ENCODE measurements around the gene FBLN2.

FBLN2 gene

DNA sequence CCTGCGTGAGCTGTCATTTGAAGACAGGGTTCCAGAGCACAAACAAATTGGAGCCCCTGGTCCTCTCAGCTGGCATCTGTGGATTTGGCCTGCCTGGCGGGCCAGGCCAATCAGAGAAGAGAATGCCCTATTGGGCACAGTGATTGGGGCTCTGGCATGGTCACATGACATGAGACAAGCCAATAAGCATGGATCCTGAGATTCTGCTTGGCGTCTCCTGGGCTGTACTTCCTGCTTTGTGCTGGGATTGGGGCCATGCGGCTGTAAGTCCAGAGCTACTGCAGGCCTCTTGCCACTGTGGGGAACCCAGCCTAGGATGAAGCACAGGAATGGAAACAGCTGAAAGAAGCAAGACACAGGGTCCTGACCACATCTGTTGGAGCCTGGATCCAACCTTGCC is 121.4 kb downstream of the FBLN2 start:
- Histone ChIP-seq H3K9ac (ENCODE audit: low read length) (no peak overlapping the region), H3K4me3 (ENCODE audit: low read length) (no peak overlapping the region), H3K9me3 (ENCODE audit: control insufficient read depth, low read length) (peaks cover 5% of the 10 kb centered on the region), H3K27me3 (replicated peaks; ENCODE audit: control insufficient read depth, insufficient read depth, low read length) (peaks cover 61% of the 10 kb centered on the region), H3K4me1 (ENCODE audit: control insufficient read depth, insufficient read depth, low read length) (no peaks in the 10 kb centered on the region), H3K36me3 (ENCODE audit: control insufficient read depth, insufficient read depth, low read length, severe bottlenecking) (no peaks in the 10 kb centered on the region)
- no peak for DNase-seq (ENCODE audit: low read depth)

DNA sequence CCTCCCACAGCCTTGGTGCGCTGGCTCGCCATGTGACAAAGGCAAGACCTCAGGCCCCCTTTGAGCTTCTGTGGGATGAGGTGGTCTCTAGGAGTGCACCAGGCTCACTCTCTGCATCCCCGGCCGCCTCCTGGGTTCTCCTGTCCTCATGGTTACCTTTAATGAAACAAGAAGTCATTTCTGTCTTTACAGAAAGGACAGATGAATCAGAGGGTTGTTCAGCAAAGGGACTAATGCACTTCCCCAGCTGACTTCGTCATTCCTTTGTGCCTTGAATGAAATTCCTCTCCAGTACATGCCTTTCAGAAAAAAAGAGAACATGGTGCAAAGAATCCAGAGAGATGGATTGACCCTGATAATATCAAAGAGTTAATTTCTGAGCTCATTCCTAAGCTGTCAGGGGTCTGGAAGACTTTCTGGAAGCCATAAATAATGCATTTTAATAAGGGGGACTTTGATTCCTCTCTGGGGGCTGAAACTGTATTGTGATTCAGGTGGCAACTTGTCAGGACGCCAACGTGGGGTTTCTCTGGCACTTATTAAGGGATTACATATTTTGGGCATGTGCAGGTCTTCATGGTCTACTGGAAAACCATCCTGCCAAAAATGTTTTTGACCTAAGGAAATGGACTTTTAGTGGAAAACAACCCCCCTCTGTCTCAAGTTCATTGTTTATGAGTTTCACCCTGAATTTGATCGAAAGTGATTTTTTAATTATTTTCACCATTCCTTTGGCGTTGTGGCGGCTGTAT is 122.7 kb downstream of the FBLN2 start:
- H3K4me3 ChIP-seq (ENCODE audit: low read length) = no peak overlapping the region
- H3K36me3 ChIP-seq (ENCODE audit: control insufficient read depth, insufficient read depth, low read length, severe bottlenecking) = no peaks in the 10 kb centered on the region
- DNase-seq (ENCODE audit: low read depth) = peak; percentile 18
- H3K9me3 ChIP-seq (ENCODE audit: control insufficient read depth, low read length) = peaks cover 5% of the 10 kb centered on the region
- no peak overlapping the region for H3K9ac ChIP-seq (ENCODE audit: low read length)
- H3K4me1 ChIP-seq (ENCODE audit: control insufficient read depth, insufficient read depth, low read length) = no peaks in the 10 kb centered on the region
- H3K27me3 ChIP-seq (replicated peaks; ENCODE audit: control insufficient read depth, insufficient read depth, low read length) = peaks cover 52% of the 10 kb centered on the region

DNA sequence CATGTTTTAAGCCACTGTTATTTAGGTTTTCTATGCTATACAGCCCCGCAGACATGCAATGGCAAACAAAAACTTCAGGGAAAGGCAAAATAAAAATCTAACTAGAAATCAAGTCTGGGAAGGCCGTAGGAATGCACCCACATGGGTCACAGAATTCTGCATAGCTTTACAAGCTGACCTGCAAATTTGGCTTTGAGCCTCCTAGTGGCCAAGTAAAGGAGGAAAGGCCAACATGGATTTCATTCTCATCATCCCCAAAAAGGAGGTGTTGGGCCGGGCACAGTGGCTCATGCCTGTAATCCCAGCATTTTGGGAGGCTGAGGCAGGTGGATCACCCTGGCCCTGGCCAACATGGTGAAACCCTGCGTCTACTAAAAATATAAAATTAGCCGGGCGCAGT is 124.3 kb downstream of the FBLN2 start:
- Histone ChIP-seq H3K9me3 (ENCODE audit: control insufficient read depth, low read length) (peaks cover 5% of the 10 kb centered on the region), H3K4me1 (ENCODE audit: control insufficient read depth, insufficient read depth, low read length) (no peaks in the 10 kb centered on the region), H3K9ac (ENCODE audit: low read length) (no peak overlapping the region), H3K36me3 (ENCODE audit: control insufficient read depth, insufficient read depth, low read length, severe bottlenecking) (no peaks in the 10 kb centered on the region), H3K27me3 (replicated peaks; ENCODE audit: control insufficient read depth, insufficient read depth, low read length) (peaks cover 53% of the 10 kb centered on the region), H3K4me3 (ENCODE audit: low read length) (no peak overlapping the region)
- no peak for DNase-seq (ENCODE audit: low read depth)

DNA sequence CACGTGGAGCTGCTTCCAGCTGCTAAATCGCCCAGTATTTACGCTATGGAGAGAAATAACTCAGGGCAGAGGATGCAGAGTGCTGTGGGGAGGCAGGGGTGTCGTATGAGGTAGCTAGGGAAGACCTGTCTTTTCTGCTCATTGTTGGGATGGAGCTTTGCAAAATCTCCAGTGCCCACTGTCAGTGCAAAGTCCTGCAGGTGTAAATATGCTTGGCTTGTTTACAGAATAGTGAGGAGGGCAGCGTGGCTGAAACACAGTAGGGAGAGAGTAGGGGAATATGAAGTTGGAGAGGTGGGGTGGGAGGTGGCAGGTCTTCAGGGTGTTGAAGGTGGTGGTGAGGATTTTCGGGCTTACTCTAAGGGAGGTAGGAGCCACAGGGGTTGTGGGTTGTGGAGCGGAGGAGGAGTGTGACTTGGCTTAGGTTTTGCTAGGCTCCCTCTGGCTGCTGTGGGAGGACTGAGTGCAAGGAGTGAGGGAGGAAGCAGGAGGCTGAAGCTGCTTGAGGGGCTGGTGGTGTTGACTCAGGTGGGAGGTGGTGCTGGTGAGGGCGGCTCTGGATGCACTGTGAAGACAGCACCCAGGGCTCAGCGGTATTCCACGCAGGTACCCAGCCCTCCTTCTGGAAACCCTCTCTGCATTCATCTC is 125.7 kb downstream of the FBLN2 start:
- DNase-seq (ENCODE audit: low read depth) = no peak
- Histone ChIP-seq H3K4me3 (ENCODE audit: low read length) (no peak overlapping the region), H3K4me1 (ENCODE audit: control insufficient read depth, insufficient read depth, low read length) (no peaks in the 10 kb centered on the region), H3K9ac (ENCODE audit: low read length) (no peak overlapping the region), H3K9me3 (ENCODE audit: control insufficient read depth, low read length) (peaks cover 5% of the 10 kb centered on the region), H3K27me3 (replicated peaks; ENCODE audit: control insufficient read depth, insufficient read depth, low read length) (peaks cover 43% of the 10 kb centered on the region), H3K36me3 (ENCODE audit: control insufficient read depth, insufficient read depth, low read length, severe bottlenecking) (no peaks in the 10 kb centered on the region)

DNA sequence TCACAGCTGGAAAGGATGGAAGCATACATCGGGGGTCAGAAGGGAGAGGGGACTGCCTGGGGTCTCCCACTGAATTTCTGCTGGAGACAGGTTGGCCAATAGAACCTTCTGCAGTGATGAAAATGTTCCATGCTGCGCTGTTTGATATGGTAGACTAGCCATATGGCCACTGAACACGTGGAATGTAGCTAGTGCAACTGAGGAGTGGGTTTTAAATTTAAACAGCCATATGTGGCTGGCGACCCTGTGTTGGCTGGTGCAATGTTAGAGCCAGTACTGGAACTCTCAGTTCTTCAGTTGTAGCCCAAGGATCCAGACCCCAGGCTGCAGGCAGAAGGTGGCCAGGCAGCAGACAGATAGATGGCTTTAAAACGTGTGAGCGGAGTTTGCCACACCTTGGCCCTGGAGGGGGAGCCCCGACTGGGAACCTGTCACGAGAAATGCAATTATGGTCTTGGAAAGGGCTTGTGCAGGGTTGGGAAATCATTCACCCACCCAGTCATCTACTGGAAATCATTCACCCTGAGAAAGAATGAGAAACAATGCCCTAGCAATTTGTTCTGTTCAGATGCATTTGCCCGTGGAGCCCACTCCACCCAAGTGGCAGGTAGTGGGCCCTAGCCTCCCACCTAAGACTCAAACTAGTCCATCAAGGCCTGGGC is 127.6 kb downstream of the FBLN2 start:
- no peaks in the 10 kb centered on the region for H3K36me3 ChIP-seq (ENCODE audit: control insufficient read depth, insufficient read depth, low read length, severe bottlenecking)
- no peak for DNase-seq (ENCODE audit: low read depth)
- H3K9me3 ChIP-seq (ENCODE audit: control insufficient read depth, low read length) = peaks cover 5% of the 10 kb centered on the region
- peaks cover 51% of the 10 kb centered on the region for H3K27me3 ChIP-seq (replicated peaks; ENCODE audit: control insufficient read depth, insufficient read depth, low read length)
- H3K4me3 ChIP-seq (ENCODE audit: low read length) = no peak overlapping the region
- no peak overlapping the region for H3K9ac ChIP-seq (ENCODE audit: low read length)
- no peaks in the 10 kb centered on the region for H3K4me1 ChIP-seq (ENCODE audit: control insufficient read depth, insufficient read depth, low read length)

DNA sequence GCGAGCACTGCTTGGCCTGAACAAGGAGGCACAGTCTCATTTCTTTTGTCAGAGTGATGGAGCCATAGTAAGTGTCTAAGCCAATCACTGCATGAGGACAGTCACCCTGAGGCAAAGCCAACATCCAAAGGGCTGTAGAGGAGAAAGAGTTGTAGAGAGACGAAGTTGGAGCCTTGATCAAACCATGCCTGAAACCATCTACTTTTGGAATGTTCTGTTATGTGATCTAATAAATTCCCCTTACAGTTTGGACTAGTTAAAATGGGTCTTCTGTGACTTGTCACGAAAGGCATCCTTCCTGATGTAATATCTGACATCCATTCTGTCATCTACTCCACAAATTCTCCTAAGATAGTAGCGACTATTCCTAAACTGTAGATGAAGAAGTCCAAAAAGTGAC is 128.3 kb downstream of the FBLN2 start:
- DNase-seq (ENCODE audit: low read depth) = no peak
- H3K9me3 ChIP-seq (ENCODE audit: control insufficient read depth, low read length) = peaks cover 5% of the 10 kb centered on the region
- H3K27me3 ChIP-seq (replicated peaks; ENCODE audit: control insufficient read depth, insufficient read depth, low read length) = peaks cover 48% of the 10 kb centered on the region

DNA sequence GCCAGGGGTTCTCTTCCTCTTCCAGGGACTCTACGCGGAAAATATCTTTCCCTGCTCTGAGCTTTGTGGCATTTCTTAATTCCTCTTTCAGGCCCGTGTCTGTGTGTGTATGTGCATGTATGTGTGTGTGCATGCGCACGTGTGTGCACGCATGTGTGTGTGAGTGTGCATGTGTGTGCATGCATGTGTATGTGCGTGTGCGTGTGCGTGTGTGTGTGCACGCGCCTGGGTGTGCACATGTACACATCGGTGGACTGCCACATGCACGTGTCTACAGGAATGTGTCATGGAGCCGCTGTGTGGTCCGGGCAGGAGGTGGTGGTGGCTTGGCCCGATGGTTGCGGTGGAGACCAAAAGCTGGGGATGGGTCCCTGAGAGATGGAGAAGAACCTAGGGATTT is 133.0 kb downstream of the FBLN2 start:
- no peaks in the 10 kb centered on the region for H3K9me3 ChIP-seq (ENCODE audit: control insufficient read depth, low read length)
- H3K36me3 ChIP-seq (ENCODE audit: control insufficient read depth, insufficient read depth, low read length, severe bottlenecking) = no peaks in the 10 kb centered on the region
- H3K4me3 ChIP-seq (ENCODE audit: low read length) = no peak overlapping the region
- H3K27me3 ChIP-seq (replicated peaks; ENCODE audit: control insufficient read depth, insufficient read depth, low read length) = peaks cover 38% of the 10 kb centered on the region
- no peak for DNase-seq (ENCODE audit: low read depth)
- no peaks in the 10 kb centered on the region for H3K4me1 ChIP-seq (ENCODE audit: control insufficient read depth, insufficient read depth, low read length)
- H3K9ac ChIP-seq (ENCODE audit: low read length) = no peak overlapping the region

More for the DNA sequence above, 128.3 kb downstream of the FBLN2 start:
- Histone ChIP-seq H3K4me3 (ENCODE audit: low read length) (no peak overlapping the region), H3K36me3 (ENCODE audit: control insufficient read depth, insufficient read depth, low read length, severe bottlenecking) (no peaks in the 10 kb centered on the region), H3K9ac (ENCODE audit: low read length) (no peak overlapping the region), H3K4me1 (ENCODE audit: control insufficient read depth, insufficient read depth, low read length) (no peaks in the 10 kb centered on the region)

DNA sequence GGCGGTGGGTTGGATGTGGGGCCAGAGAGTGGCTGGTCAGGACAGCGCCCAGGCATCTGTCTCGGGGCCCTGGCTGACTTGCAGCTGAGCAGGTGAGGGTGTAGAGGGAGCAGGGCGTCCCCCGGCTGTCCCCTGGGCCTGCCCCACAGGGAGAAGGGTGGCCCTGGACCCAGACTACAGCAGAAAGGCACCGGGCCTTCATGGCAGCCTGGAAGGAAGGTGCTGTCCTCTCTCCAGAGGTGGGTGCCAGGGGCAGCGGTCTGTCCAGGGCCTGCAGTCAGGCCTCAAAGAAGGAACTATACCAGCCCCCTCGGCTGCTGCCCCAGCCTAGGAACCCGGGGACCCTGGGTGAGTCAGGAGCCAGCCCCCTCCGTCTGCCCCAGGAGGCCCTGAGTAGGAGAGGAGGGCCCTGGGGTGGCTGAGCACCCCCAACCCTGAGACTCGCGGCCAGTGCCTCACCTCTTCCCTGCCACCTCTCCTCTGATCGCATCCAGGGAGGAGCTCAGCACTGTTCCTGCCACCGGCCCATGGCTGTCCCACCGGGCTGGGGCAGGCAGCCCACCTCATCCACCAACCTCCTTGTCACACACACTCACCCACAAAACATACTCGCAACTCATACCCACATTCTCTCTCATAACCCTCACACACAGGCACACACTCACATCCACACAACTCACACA is 133.5 kb downstream of the FBLN2 start:
- no peak overlapping the region for H3K4me3 ChIP-seq (ENCODE audit: low read length)
- no peak overlapping the region for H3K9ac ChIP-seq (ENCODE audit: low read length)
- peaks cover 35% of the 10 kb centered on the region for H3K27me3 ChIP-seq (replicated peaks; ENCODE audit: control insufficient read depth, insufficient read depth, low read length)
- H3K4me1 ChIP-seq (ENCODE audit: control insufficient read depth, insufficient read depth, low read length) = no peaks in the 10 kb centered on the region
- DNase-seq (ENCODE audit: low read depth) = no peak
- no peaks in the 10 kb centered on the region for H3K9me3 ChIP-seq (ENCODE audit: control insufficient read depth, low read length)
- H3K36me3 ChIP-seq (ENCODE audit: control insufficient read depth, insufficient read depth, low read length, severe bottlenecking) = no peaks in the 10 kb centered on the region

DNA sequence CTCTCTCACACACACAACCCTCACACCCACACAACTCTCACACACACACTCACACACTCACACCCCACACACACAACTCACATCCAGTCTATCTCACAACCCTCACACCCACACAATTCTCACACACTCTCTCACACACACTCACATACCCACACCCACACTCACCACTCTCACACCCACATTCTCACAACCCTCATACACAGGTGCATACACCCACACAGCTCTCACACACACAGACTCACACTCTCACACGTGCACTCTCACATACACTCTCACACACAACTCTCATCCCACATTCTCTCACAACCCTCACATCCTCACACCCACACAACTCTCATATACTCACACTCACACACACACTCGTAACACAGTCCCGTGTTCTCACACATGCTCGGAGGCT is 134.4 kb downstream of the FBLN2 start:
- no peaks in the 10 kb centered on the region for H3K36me3 ChIP-seq (ENCODE audit: control insufficient read depth, insufficient read depth, low read length, severe bottlenecking)
- no peak overlapping the region for H3K9ac ChIP-seq (ENCODE audit: low read length)
- no peak for DNase-seq (ENCODE audit: low read depth)
- peaks cover 42% of the 10 kb centered on the region for H3K27me3 ChIP-seq (replicated peaks; ENCODE audit: control insufficient read depth, insufficient read depth, low read length)
- H3K9me3 ChIP-seq (ENCODE audit: control insufficient read depth, low read length) = no peaks in the 10 kb centered on the region
- H3K4me1 ChIP-seq (ENCODE audit: control insufficient read depth, insufficient read depth, low read length) = no peaks in the 10 kb centered on the region
- no peak overlapping the region for H3K4me3 ChIP-seq (ENCODE audit: low read length)

DNA sequence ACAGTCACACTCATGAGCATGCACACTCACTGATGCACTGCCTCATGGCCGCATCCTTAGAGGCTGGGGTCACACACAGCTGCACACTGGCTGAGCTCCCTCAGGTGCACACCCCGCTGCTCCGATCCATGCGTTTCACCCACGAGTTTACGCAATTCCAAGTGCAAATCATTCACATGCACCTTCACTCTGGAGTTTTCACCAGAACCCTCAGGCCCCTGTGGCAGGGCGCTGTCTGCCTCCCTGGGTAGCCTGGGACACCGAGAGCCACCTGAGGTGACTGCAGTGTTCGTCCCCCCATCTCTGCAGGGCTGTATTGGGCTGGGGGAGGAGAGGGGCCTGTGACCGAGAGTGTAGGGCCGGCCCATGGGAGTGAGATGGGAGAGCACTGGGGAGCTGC is 134.8 kb downstream of the FBLN2 start:
- H3K9ac ChIP-seq (ENCODE audit: low read length) = no peak overlapping the region
- H3K4me3 ChIP-seq (ENCODE audit: low read length) = no peak overlapping the region
- no peaks in the 10 kb centered on the region for H3K9me3 ChIP-seq (ENCODE audit: control insufficient read depth, low read length)
- no peaks in the 10 kb centered on the region for H3K4me1 ChIP-seq (ENCODE audit: control insufficient read depth, insufficient read depth, low read length)
- no peak for DNase-seq (ENCODE audit: low read depth)
- no peaks in the 10 kb centered on the region for H3K36me3 ChIP-seq (ENCODE audit: control insufficient read depth, insufficient read depth, low read length, severe bottlenecking)
- peaks cover 47% of the 10 kb centered on the region for H3K27me3 ChIP-seq (replicated peaks; ENCODE audit: control insufficient read depth, insufficient read depth, low read length)

DNA sequence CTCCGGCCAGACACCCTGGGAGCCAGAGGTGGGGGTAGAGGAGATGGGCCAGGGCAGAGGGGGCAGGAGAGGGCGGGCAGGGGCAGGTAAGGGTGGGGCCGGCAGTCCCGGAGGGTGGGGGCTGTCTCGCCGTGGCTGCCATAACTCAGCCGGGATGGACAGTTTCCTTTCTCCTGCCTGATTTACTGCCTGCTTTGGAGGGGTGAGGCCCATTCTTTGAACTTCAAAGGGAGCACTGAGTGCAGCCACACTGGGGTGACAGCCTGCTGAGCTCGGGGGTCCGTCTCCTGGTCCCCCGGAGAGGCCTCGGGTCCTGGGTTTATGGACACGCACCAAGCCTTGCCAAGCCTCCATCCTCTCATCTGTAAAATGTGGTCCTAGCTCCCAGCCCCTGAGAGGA is 135.4 kb downstream of the FBLN2 start:
- H3K9me3 ChIP-seq (ENCODE audit: control insufficient read depth, low read length) = no peaks in the 10 kb centered on the region
- peaks cover 53% of the 10 kb centered on the region for H3K27me3 ChIP-seq (replicated peaks; ENCODE audit: control insufficient read depth, insufficient read depth, low read length)
- no peaks in the 10 kb centered on the region for H3K4me1 ChIP-seq (ENCODE audit: control insufficient read depth, insufficient read depth, low read length)
- H3K36me3 ChIP-seq (ENCODE audit: control insufficient read depth, insufficient read depth, low read length, severe bottlenecking) = no peaks in the 10 kb centered on the region
- no peak overlapping the region for H3K4me3 ChIP-seq (ENCODE audit: low read length)
- H3K9ac ChIP-seq (ENCODE audit: low read length) = no peak overlapping the region
- no peak for DNase-seq (ENCODE audit: low read depth)

Measured in adipocyte (in vitro differentiated cells).